Stimulated activated CD8-positive, alpha-beta memory T cell treated with anti-CD3 and anti-CD28 coated beads, Interleukin-4, amount 100 ng/mL, for 4 hours (primary cell): Measurements from ENCODE around the gene ATP9A.
"Not testable (repeated sequence)": the region's sequence is repeated elsewhere in the genome, so short reads cannot be mapped to it uniquely, and the experiment has no call there.

Experiments
- DNase-seq, 2 donors: peaks; one replicate each; pipeline ENCODE4 v3.0.0-alpha.2; 2020; ENCODE audit warnings: low read depth in 2 of 2, low spot score in 1 of 2

The ATP9A gene

GRCh38 chr20:51792960-51793359, 24.8 kb upstream of the ATP9A start:
- DNase-seq, result no peak

DNA sequence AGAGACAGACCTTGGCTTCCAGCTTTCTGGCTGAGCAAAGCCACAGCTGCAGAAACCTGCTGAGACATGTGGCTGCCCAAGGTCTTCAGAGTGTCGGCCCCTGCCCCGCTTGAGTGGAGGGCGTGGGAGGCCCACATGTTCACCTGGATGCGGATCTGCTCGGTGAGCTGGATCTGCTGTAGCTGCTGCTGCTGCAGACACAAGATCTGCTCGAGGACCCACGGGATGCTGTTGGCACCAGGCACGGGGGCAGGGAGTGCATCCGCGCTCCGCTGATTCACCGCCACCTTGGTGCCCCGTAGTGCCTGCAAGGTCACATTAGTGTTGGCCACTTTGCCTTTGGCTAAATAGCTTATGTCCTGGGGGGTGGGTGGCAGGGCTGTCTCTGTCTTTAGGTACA, 23.4 kb upstream of the ATP9A start:
- no peak for DNase-seq

GRCh38 chr20:51790256-51790655, 22.1 kb upstream of the ATP9A start:
- DNase-seq, result no peak

DNA sequence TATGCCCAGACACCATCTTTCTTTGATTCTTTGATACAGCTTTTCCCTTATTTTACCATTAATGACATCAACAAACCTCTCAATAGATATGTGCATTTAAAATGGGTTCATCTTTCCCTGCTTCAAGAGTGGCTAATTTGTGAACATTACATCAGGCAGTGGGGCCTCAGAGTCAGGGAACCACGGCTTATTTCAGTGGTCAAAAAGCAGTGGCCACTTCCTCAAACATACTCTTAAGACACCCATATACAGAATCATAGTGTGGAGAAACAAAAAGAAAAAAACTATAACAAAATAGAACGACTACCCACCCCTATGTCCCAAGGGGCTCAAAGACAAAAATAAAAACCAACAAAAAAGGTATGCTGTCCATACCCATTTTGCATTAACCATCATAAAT, 21.2 kb upstream of the ATP9A start:
- no peak for DNase-seq

- DNase-seq, result no peak
Observed at GRCh38 chr20:51788822-51789221, 20.6 kb upstream of the ATP9A start.

GRCh38 chr20:51784299-51784698, 16.1 kb upstream of the ATP9A start:
- DNase-seq, result no peak

DNA sequence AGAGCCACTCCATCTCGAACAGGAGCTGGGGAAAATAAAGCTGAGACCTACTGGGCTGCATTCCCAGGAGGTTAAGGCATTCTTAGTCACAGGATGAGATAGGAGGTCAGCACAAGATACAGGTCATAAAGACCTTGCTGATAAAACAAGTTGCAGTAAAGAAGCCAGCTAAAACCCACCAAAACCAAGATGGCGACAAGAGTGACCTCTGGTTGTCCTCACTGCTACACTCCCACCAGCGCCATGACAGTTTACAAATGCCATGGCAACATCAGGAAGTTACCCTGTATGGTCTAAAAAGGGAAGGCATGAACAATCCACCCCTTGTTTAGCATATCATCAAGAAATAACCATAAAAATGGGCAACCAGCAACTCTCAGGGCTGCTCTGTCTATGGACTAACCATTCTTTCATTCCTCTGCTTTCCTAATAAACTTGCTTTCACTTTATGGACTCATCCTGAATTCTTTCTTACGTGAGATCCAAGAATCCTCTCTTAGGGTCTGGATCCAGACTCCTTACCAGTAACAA, 10.1 kb upstream of the ATP9A start:
- DNase-seq, result not testable (repeated sequence)

DNA sequence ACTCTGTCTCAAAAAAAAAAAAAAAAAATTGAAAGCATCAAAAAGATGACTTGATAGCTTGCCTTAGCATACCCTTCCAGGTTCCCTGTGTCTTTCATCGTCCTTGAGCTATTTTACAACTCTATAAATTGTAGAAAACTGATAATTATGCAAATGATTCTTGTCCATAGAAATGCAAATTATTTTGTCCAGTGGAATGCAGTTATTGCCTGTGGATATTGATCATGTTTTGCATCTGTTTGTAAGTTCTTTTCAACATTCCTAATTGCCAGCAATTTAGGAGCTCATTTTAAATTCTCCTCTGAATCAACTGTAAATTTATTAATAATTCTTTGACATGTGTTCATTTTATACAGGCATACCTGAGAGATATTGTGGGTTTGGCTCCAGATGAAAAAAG, 7.1 kb upstream of the ATP9A start:
- DNase-seq, result no peak

- DNase-seq, result no peak
Observed at GRCh38 chr20:51772236-51772635, 4.0 kb upstream of the ATP9A start.

GRCh38 chr20:51769976-51770615, 1.9 kb upstream of the ATP9A start:
- no peak for DNase-seq

DNA sequence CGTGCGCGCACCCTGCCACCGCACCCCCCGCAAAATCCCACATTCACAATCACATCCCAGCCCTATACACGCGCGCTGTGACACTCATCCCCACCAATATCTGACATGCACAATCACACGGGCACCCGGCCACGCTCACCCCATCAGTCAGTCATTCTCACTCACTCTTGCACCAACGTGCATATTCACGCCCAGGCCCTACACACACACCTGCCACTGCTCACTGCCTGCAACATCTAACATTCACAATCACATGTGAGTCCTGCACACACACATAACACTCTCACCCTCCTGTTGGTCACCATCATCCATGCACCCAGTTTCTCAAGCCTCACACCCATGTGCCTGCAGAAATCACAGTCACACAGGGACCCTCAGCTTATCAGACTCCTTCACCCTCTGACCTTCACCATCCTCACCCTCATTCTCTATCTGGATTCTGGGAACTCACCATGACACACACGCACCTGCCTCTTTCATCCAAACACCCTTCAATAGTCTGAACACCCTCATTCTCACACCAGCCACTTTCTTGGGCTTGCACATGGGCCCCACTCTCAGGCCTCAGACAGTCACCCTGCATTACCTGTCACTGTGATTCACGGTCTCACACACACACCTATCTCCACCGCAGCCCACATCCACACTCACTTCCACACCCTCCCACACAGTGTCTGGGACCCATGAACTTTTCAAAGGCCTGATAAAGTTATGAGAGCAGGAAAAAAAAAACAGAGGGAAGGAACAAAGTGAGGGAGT, 748 bp upstream of the ATP9A start:
- DNase-seq, result no peak

DNA sequence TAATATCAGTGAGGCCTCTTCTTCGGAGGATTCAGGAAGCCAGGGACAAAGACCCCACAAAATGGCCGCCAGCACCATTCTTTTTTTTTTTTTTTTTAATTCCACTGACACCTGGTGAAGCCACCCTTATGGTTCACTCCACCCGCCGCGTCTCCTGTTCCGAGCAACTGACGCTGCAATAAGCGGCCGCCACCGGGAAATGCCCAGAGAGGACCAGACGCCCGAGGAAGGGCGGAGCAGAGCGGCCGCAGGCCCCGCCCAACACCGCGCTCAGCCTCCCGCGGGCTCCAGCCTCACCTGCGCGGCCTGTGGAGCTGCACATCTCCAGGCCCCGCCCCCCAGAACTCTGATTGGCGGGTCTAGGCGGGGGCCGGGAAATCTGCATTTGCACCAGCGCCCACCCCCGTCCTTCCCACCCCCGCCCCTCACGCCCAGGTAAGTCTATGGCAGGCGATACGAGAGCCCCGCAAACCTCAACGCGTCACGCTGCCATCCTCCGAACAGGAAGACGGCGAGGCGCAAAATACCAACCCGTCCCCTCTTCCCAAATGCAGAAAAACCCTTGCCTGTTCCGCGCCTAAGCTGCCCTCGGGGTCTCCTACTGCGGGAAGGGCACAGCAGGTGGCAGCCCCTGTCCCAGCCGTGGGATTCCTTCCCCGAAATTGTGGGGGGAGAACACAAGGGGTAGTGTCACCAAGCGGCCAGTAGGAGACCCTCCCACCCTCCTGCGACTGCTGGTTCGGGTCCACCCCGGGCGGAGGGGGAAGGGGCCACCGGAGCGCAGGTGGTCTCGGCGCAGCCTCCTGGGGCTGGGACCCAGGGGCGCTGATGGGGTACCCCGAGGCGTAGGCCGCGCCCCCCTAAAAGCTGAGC, 960 bp downstream of the ATP9A start:
- DNase-seq, result peak; percentile 1 to 12

- not testable (repeated sequence) for DNase-seq
Observed at GRCh38 chr20:51765381-51765780, 2.8 kb downstream of the ATP9A start.

DNA sequence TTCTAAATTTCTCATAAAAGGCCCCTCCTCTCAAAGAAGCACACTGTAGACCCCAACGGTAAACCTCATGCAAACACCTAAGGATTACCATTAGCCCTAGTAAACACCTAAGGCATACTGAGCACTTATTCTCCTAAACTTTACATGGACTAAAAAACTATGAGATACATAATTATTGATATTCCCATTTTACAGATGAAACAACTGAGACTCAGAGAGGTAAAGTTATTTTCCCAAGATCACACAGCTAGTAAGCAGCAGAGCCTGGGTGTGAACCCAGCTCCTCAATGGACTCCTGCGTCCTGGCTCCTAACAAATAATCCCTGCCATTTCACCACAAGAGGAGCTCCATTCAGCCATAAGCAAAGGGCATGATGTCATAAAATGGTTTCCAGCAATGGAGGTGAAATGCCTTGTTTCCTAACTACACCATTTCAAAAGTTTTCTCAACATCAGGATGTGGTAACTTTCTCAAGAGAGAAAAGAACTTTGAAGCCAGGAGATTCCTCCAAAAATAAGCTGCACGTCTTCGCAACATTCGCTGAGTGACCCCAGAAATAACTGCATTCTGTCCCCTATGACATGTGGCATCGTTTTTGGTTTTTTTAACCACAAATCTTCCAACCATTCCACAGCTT, 4.1 kb downstream of the ATP9A start:
- no peak for DNase-seq

GRCh38 chr20:51760905-51761546, 7.2 kb downstream of the ATP9A start:
- DNase-seq, result no peak

DNA sequence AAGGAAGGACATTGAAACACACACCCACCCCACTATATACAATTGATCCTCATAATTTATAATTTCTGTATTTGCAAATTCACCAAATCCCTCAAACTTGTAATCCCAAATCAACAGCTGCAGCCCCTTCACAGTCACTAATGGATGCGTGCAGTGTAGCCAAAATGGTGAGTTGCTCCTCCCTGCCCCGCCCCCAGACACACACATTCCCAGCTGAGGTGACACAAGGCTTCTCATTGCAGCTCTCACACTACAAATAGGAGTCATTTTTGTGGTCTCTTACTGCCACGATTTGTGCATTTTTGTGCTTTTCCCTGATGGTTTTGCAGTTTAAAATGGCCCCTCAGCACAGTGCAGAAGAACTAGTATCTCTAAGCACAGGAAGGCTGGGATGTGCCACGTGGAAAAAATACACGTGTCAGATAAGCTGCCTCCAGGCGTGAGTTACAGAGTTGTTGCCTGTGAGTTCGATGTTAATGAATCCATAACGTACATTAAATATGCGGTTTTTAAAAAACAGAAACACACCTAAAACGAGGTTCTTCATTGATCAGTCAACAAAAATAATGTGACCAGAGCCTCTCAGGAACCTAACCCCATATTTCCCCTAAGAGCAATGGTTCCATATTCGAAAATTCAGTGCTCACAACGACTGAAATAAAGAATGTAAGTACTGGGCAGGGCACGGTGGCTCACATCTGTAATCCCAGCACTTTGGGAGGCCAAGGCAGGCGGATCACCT, 8.2 kb downstream of the ATP9A start:
- no peak for DNase-seq

DNA sequence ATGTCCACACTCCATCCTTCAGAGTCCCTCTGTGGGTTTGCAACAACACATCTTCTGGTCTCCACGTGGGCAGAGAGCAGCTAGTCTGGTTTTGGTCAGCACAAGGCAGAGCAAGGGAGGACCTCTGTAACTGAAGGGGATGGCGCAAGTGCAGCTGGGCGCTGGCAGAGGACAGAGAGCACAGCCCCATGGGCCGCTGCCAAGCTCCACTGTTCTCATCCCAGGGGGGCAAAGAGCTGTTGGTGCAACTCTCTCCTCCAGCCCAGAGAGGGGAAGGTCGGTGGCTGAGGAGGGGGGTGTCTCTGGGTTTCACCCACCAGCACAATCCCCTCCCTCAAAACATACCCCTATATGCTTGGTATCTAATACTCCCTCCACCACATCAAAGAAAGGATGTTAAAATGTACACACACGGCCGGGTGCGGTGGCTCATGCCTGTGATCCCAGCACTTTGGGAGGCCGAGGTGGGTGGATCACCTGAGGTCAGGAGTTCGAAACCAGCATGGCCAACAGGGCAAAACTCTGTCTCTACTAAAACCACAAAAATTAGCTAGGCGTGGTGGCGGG, 9.1 kb downstream of the ATP9A start:
- no peak for DNase-seq

DNA sequence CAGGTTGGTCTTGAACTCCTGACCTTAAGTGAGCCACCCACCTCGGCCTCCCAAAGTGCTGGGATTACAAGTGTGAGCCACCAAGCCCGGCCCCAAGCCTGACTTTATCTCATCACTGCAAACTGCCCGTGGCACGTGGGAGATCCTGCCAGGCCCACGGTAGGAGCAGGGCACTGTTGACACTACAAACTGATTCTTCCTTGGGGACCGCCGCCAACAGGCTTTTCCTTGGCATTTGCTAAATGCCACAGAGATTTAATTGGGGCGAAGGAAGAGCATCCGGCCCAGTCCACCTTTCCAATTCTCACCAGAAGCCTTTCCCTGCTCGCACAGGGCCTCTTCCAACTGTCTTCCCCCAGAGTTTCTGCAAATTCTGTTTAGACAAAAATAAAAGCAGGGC, 11.0 kb downstream of the ATP9A start:
- no peak for DNase-seq

DNA sequence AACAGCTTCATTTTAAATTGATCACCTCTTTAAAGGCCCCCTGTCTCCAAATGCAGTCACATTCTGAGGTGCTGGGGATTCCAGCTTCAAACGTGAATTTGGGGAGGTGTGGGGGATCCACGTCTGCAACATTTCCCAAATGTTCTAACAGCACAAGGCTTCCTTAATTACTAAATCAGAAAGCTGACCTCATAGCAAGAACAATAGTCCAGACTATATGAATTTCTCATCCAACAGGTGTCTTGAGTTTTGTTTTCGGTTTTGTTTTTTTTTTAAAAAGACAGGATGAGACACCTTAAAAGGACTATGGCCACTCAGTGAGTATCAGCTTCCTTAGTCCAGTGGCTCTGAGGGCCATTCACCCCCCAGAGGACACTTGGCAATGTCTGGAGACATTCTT, 11.5 kb downstream of the ATP9A start:
- DNase-seq, result no peak

- not testable (repeated sequence) for DNase-seq
Observed at GRCh38 chr20:51753220-51753619, 15.0 kb downstream of the ATP9A start.
